HG02642 (cell line): ENCODE results near the gene CNOT2.
A peak's percentile ranks its signal among the peaks of the same experiment; 100 is the strongest.
"Not testable (repeated sequence)": the region's sequence is repeated elsewhere in the genome, so short reads cannot be mapped to it uniquely, and the experiment has no call there.

Experiments used
- ATAC-seq: cut with Tn5 transposase; IDR thresholded peaks from one replicate; pipeline ENCODE4 v1.9.1; 2021; ENCODE audit warnings: mild to moderate bottlenecking; ENCODE audit not compliant: unreplicated experiment, poor library complexity

Gene CNOT2

DNA sequence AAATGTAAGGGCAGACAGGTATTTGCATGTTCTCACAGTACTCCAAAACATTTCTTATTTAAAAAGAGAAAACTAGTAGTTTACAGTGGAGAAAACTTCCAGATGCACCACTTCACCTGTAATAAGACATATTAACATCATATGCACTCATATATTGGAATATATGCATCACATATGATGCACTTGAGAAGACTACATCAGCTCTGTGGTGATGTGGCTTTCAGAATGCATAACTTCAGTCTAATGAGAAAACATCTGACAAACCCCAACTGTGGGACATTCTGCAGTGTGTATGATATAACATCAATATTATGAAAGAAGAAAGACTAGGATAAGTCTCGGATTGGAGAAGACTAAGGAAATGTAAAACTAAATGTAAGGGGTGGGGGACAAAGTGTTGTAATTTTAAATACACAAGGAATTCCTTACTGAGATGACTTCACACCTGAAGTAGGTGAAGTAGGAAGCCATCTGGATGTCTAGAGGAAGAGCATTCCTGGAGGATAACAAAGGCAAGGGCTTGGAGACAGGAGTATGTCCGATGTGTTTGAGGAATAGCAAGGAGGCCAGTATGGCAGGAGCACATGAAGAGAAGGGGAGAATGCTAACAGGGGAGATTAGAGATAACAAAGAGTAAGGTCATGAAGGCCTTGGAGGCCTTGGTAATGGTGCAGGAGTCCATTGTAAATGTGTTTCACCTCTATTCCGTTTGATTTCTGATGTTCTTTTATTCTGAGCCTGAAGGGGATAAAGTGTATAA is 49.0 kb downstream of the CNOT2 start:
- no peak for ATAC-seq

DNA sequence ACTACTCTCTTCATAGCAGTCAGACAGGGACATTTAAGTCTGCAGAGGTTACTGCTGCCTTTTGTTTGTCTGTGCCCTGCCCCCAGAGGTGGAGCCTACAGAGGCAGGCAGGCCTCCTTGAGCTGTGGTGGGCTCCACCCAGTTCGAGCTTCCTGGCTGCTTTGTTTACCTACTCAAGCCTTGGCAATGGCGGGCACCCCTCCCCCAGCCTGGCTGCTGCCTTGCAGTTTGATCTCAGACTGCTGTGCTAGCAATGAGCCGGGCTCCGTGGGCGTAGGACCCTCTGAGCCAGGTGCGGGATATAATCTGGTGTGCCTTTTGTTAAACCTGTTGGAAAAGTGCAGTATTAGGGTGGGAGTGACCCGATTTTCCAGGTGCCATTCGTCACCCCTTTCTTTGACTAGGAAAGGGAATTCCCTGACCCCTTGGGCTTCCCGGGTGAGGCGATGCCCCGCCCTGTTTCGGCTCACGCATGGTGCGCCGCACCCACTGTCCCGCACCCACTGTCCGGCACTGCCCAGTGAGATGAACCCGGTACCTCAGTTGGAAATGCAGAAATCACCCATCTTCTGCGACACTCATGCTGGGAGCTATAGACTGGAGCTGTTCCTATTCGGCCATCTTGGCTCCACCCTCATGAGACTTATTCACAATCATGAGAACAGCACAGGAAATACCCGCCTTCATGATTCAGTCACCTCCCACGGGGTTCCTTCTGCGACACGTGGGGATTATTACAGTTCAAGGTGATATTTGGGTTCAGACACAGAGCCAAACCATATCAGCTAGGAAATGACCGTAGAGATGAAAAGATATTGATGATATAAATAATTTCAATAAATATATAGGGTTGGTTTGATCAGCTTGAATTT is 61.7 kb downstream of the CNOT2 start:
- ATAC-seq = not testable (repeated sequence)

DNA sequence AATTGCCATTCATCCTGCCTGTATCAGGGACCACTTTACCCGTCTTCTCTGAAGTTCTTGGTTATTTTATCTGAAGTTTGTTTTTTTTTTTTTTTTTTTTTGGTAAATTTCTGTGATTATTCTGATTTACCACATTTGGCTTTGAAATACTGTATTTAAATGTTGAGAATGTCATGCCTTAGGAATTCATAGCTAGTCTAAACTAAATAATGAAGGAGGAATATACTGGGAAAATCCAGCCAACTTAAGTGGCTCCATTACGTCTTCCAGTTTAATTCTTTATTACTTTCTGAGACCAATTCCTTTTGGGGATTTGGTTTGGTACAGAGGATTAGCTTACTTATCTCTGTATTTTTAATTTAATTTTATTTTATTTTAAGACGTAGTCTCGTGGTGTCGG is 62.6 kb downstream of the CNOT2 start:
- ATAC-seq = no peak

DNA sequence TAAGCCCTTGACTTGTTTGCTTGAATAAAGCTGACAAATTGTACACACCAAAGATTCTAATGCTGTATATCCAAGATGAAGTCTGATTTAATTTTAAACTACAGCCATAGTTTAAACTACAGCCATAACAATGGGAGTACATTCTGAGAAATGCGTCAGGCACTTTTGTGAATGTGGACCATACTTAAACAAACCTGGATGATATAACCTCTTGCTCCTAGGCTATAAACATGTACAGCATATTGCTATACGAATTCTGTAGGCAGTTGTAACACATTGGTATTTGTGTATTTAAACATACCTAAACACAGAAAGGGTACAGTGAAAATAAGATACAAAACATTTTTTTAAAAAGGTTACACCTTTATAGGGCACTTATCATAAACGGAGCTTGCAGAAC is 63.4 kb downstream of the CNOT2 start:
- no peak for ATAC-seq

DNA sequence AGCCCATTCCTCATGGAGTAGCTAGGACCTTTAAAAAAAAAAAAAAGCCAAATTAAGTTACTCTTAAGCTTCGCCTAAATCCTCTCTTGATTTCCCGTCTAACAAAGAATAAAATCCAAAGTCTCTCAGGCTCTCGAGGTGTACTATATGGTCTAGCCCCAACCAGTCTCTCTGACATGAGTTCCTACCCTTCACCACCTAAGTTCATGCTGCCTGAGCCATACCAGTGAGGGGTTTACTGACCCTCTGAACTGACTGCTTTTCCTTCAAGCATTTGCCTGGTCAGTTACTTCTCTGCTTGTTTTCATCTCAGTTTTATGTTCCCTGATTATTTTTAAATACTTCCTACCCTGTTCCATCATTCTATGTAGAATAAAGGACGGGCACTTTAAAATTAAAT is 64.6 kb downstream of the CNOT2 start:
- no peak for ATAC-seq

DNA sequence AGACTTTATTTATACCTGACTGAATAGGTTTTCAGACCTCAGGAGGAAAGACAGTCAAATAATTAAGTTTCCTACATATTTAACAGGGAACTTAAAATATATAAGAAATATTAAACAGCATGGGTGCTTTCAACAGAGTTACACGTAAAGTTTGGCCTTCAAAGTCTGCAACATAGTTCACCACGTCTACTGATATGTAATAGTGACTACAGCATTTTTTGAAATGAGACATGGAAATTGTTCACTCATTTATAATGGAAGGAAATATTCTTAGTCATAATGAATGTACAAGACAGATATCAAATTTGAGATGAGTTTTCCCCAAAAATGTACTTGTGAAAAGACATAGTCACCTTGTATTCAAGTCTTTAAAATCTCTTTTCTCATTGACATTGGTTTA is 66.1 kb downstream of the CNOT2 start:
- no peak for ATAC-seq

DNA sequence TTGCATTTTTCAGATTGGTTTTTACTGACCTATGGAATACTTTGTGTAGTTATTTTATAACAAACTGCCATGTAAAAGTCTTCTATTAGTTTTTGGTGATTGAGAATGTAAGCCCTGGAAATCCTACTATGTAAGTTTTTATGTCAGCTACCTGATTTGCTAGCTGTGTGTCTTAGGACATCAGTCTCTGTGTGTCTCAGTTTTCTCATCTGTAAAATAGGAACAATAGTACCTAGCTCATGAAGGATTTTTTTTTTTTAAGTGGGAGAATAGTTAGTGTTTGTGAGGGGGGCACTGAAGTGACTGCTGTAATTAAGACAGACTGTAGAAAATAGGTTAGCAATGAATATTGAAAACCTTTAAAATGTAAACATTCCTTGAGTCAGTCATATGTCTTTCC is 70.9 kb downstream of the CNOT2 start:
- ATAC-seq = no peak

DNA sequence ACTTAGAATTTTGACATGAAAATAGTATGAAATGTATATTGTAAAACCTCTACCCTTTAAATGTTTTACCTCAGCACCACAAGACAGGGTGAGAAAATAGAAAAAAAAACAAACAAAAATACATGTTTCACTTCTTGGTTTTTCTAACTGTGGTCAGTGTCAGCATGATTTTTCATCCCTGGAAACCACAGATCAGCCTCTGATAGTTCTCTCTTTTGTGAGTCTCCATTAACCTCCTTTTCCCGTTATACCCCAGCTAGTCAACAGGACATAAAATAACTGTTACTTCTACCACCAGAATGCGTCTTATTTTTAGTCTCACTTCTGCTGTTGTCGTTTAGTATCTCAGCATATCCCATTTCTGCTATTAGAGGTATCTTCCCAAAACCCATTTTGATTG is 74.5 kb downstream of the CNOT2 start:
- peak; percentile 93 for ATAC-seq

DNA sequence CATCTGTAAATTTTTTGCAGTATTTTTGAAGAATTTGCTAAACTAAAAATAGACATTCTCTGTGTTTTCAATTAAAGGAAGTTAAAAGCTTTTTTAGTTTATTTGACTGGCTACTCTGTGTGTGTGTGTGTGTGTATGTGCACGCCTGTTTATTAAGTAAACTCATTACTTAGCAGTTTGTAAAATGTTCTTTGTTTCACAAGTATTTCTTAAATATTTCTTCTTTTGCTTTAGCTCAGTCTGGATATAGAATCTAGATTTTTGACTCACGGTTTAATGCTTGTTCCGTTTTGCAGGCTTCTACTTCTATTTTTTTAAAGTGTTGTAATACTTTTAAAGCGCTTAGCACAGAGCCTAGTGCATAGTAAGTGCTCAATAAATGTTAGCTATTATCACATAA is 76.4 kb downstream of the CNOT2 start:
- no peak for ATAC-seq

DNA sequence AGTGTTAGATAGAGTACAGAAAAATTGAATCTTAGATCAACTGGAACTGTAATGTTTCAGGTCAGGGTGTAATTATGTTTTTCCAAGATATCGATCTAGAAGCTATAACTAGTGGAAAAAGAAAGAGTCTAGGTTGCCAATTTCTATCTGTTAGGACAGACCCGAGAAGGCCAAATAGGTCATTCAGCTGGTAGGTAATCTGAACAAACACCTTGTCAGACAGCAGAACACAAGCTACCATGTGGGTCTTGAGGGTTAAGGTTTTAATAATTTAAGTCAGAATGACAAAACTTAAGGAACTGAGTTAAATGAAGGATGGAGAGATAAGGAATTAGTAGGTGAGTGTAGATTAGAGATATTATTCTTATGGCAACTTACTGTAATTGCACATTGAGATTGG is 78.0 kb downstream of the CNOT2 start:
- ATAC-seq = no peak

DNA sequence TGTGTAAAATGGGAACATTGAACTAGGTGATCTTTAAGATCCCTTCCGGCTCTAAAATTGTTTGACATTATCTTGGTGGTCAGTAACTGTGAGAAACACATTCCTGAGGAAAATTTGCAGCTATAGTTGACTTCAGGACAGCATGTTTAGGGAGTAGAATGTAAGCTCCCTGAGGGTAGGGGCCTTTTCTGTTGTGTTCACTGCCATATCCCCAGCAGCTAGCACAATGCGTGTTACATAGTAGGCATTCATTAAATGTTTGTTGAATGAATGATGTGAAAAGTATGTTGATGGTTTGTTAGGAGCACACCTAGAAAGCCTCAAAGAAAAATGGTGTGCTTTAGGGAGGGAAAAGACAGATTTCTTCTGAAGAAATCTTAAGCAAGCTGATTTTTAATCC is 84.3 kb downstream of the CNOT2 start:
- no peak for ATAC-seq

DNA sequence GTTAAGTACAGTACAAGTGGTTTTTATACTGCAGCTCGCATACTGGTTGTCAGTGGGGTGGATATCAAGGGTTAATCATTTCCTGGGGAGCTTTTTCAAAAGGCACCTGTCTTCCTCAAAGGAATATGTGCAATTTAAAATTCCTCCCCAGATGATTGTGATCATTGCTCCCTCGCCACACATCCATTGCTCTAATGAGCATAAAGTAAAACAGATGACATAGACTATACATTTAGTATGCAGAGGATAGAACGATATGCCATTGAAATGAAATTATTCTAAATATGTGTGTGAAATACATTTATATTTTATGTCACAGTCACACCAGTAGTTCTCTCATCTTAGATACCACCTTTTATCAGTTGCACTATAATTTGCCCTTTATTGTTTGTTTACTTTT is 86.5 kb downstream of the CNOT2 start:
- no peak for ATAC-seq

DNA sequence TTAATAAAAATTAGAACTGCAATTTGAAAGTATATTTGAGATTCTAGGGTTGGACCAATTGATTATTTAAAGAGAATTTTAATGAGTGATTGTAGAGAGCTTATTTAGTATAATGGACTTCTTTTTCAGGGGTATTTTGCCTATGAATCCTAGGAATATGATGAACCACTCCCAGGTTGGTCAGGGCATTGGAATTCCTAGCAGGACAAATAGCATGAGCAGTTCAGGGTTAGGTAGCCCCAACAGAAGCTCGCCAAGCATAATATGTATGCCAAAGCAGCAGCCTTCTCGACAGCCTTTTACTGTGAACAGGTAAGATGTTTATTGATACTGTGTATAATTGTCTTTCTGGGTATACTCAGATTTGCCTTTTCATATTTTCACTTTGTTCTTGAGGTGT is 86.9 kb downstream of the CNOT2 start:
- no peak for ATAC-seq

DNA sequence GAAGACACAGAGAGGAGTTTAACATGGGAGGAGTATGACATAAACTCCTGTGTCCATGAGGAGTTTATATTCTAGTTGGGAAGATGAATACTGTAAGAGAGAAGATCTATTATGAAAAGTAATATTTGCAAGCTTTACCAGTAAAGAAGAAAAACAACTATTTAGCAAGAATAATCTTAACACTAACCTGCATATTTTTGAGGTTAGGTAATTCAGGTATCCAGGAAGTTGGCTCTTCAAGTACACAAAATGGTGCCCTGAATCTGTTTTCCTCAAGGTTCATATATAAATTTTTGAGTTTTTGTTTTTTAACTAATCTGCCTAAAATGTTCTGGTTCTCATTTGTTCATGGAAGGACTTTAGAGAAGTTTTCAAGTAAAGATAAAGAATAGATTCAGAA is 89.0 kb downstream of the CNOT2 start:
- ATAC-seq = no peak

DNA sequence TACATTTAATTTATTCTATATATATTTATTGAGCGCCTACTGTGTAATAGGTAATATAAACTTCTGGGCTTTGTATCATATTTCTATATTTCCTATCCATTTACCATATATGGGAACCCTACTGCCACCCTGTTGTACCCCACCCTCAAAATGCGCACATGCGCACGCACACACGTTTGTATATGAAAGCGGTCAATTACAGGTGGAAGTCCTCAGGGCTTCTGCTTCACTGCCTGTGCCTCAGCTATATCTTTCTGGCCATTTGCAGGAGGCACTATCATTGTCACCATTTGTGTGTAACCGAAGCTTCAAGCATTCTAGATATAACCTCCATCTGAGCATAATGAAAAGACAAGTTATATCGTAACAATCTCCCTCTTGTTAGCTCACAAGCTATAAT is 91.5 kb downstream of the CNOT2 start:
- ATAC-seq = no peak

DNA sequence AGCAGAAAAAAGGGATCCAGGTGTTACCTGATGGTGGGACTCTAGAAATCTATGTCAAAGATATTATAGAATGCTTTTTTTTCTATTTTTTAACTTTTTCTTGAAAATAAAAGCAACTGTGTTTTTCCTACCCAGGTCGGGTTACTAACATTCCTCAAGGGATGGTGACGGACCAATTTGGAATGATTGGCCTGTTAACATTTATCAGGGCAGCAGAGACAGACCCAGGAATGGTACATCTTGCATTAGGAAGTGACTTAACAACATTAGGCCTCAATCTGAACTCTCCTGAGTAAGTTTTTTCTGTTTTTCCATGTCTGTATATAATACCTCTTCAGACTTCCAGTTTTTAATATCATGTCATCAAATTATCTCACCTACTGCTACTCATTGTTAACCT is 95.3 kb downstream of the CNOT2 start:
- no peak for ATAC-seq

DNA sequence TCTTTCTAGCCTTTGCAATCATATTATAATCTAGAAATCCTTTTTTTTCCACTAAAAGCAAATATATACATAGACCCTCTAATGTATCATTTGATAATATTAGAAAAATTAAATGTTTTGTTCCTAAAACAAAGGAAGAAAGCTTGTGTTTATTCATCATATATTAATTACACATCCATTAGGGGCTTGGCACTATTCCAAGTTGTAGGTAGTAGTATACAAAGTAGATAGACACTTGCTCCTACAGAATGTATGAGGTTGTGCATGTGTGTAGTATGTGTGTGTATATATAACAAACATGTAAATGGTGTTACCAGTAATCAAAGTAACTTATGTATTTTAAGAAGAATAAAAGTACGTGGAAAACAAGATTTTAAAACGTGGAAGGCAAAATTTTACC is 107.8 kb downstream of the CNOT2 start:
- no peak for ATAC-seq

DNA sequence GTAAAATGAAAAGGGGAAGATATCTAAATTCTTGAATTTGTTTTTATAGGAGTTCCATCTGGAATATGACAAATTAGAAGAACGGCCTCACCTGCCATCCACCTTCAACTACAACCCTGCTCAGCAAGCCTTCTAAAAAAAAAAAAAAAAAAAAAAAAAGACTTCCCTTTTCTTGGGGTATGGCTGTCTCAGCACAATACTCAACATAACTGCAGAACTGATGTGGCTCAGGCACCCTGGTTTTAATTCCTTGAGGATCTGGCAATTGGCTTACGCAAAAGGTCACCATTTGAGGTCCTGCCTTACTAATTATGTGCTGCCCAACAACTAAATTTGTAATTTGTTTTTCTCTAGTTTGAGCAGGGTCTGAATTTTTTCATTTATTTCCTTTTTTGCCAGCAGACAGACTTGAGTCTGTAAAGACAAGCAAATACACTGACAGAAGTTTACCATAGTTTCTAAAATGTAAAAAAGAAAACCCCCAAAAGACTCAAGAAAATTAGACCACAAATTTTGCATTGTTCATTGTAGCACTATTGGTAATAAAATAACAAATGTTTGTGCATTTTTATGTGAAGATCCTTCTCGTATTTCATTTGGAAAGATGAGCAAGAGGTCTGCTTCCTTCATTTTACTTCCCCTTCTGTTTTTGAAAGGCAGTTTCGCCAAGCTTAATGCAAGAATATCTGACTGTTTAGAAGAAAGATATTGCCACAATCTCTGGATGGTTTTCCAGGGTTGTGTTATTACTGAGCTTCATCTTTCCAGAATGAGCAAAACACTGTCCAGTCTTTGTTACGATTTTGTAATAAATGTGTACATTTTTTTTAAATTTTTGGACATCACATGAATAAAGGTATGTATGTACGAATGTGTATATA is 110.8 kb downstream of the CNOT2 start:
- no peak for ATAC-seq

DNA sequence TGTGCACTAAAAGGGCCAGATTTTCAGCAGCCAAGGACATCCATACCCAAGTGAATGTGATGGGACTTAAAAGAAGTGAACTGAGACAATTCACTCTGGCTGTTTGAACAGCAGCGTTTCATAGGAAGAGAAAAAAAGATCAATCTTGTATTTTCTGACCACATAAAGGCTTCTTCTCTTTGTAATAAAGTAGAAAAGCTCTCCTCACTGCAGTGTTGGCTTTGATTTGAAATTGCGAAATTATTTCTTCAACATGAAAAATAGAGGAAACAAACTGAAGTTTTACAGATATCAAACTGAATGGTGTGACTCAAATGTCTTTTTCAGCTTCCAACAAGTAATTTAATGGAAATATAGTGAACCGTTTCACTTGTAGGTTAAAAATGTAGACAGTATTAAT is 111.6 kb downstream of the CNOT2 start:
- no peak for ATAC-seq

DNA sequence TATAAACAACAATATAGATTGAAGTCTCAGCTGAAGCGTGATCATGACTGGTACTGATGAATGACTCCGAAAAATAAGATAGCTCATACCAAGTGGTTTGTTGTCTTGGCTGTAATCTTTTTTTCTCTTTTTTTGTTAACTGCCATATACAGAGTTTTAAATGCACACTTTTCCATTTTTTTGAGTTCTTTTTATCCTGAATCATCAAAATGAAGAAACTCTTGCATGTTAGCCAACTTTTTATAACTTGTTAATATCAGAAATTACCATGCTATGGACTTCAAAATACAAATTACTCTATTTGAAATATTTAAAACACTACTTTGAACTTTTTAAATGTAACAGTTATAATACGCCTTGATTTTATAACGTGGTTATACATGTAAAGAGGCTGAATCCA is 112.7 kb downstream of the CNOT2 start:
- no peak for ATAC-seq
